GM19023 (cell line): ENCODE results near the gene ARHGEF39.

Experiments
- ATAC-seq: cut with Tn5 transposase; IDR thresholded peaks from one replicate; pipeline ENCODE4 v1.9.1; 2021; ENCODE audit warnings: mild to moderate bottlenecking, moderate library complexity; ENCODE audit not compliant: unreplicated experiment

Gene ARHGEF39

GRCh38 chr9:35679091-35679490 is 14.1 kb upstream of the ARHGEF39 start:
- no peak for ATAC-seq

- ATAC-seq, result no peak
Measured at GRCh38 chr9:35675732-35676392, 10.9 kb upstream of the ARHGEF39 start.

GRCh38 chr9:35675204-35675603 is 10.2 kb upstream of the ARHGEF39 start:
- no peak for ATAC-seq

GRCh38 chr9:35674025-35674361 is 9.0 kb upstream of the ARHGEF39 start:
- no peak for ATAC-seq

- no peak for ATAC-seq
Measured at GRCh38 chr9:35673132-35674024, 8.4 kb upstream of the ARHGEF39 start, which contains the start of gene CA9. TSS of gene CA9 (plus strand) at chr9:35673928. CDS start at chr9:35673960, 32 bp downstream.

GRCh38 chr9:35669331-35670145 is 4.5 kb upstream of the ARHGEF39 start:
- no peak for ATAC-seq

- no peak for ATAC-seq
Measured at GRCh38 chr9:35667939-35668338, 2.9 kb upstream of the ARHGEF39 start.

GRCh38 chr9:35666549-35666948 is 1.6 kb upstream of the ARHGEF39 start:
- ATAC-seq, result no peak

GRCh38 chr9:35666045-35666444 is 1.1 kb upstream of the ARHGEF39 start:
- ATAC-seq, result no peak

GRCh38 chr9:35665471-35665818 is 450 bp upstream of the ARHGEF39 start:
- no peak for ATAC-seq

GRCh38 chr9:35662437-35662836 is 2.6 kb downstream of the ARHGEF39 start:
- no peak for ATAC-seq

GRCh38 chr9:35661756-35662350 is 3.1 kb downstream of the ARHGEF39 start:
- no peak for ATAC-seq

GRCh38 chr9:35660966-35661415 is 4.0 kb downstream of the ARHGEF39 start:
- no peak for ATAC-seq

GRCh38 chr9:35659340-35659739 is 5.7 kb downstream of the ARHGEF39 start:
- no peak for ATAC-seq

- no peak for ATAC-seq
Measured at GRCh38 chr9:35658968-35659220, 6.1 kb downstream of the ARHGEF39 start.

- peak; percentile 66 for ATAC-seq
Measured at GRCh38 chr9:35658137-35658967, 6.6 kb downstream of the ARHGEF39 start, which contains the start of gene CCDC107. TSS of gene CCDC107 (plus strand) at chr9:35658292. CDS start at chr9:35658380, 88 bp downstream.

- ATAC-seq, result peak; percentile 85
Measured at GRCh38 chr9:35657546-35658136, 7.4 kb downstream of the ARHGEF39 start, which contains the start of gene RMRP. TSS of gene RMRP (minus strand) at chr9:35658019.

- peak; percentile 1 for ATAC-seq
Measured at GRCh38 chr9:35656831-35657545, 8.0 kb downstream of the ARHGEF39 start.

GRCh38 chr9:35656348-35656747 is 8.6 kb downstream of the ARHGEF39 start:
- ATAC-seq, result no peak
